Cardiac septum (tissue), 1 donor: Measurements from ENCODE around the gene CYP4F8. TPM values are rescaled to one million over a fixed set of nuclear protein-coding genes. Genes with fewer than 3 reads are reported as not detected.
"Not testable (repeated sequence)": the region's sequence is repeated elsewhere in the genome, so short reads cannot be mapped to it uniquely, and the experiment has no call there.

Experiments used
- DNase-seq: peaks from one replicate; pipeline ENCODE4 v3.0.0-alpha.2; 2020; ENCODE audit warnings: low spot score
- intact Hi-C: fragments of 100-400 bp; cut with DNase I; formaldehyde crosslinking; loops from one replicate; pipeline ENCODE4 v1.14.0; 2022
- total RNA-seq: library from RNA; stranded (reverse); fragmentation: NEBNext Ultra II Directional; extraction: Animal tissue kit (Norgen Biotek cat#: 25700); gene quantifications from one replicate; pipeline ENCODE4 v1.2.1, GENCODE V29; 2021
- donor health status: DM: no; HTN: no; CAD: no.

CYP4F8 gene
- total RNA-seq, 1 donor from 2014 or later, result not detected

DNA sequence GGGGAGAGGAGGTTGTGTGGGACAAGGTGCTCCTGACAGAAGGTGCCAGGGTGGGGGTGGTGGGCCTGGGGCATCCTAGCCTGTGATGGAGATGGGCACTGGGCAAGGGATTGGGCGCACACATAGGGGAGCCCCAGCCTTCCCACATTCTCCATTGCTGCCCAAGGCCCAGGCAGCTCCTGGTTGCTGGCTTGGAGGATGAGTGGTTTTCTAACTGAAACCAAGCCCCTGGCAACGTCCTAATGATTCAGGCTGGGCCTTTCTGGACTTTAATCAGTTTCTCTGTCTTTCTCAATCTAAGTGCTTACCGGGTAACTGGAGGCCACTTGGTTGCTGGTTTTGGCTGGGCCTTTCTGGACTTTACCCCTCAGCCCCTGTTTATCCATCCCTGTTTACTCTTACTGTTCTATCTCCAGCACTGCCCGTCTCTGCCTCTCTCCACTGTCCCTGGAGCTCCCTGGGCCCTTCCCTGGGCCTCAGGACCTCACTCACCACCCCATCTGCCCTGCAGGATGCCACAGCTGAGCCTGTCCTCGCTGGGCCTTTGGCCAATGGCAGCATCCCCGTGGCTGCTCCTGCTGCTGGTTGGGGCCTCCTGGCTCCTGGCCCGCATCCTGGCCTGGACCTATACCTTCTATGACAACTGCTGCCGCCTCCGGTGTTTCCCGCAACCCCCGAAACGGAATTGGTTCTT is 26.0 kb downstream of the CYP4F8 start:
- DNase-seq, result no peak
- intact Hi-C loops, result no loop called here

DNA sequence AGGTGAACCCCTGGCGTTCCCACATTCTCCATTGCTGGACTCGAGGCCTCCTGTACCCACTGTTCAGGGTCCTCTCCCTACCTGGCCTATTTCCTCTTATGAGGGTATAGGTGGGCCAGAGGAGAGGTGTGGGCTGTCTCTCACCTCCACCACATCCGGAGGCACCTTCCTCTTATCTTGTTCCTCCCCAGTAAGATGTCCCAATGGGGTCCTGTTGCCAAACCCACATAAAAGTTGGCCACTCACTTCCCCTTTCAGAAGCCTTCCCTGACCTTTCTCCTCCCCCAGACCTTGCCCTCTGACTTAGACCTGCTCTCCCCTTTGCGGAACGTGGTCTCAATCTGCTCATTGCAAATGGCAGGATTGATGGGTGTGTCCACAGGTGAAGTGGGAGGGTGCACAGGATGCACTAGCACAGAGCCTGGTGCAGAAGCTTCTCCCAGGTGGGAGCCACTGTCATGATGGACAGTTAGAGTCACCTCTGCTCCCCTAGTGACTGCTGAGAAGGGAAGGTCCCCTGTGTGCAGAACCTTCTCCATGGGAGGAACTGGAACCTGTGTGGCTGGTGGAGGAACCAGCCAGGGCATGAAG is 27.0 kb downstream of the CYP4F8 start:
- intact Hi-C loops, result no loop called here

DNA sequence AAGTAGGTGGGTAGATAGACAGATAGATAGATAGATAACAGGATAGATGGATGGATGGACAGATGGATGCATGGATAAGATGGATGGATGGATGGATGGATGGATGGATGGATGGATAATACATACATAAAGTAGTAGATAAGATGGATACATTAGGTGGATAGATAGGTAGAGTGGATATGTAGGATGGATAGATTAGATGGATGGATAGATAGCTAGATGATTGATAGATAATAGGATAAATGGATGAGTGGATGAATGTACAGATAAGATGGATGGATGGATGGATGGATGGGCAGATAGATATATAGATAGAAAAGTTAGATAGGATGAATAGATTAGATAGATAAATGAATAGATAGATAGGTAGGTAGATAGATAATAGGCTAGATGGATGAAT is 27.8 kb downstream of the CYP4F8 start:
- intact Hi-C loops, result no loop called here
- no peak for DNase-seq

More for the DNA sequence above, 27.0 kb downstream of the CYP4F8 start:
- peak; percentile 90 for DNase-seq

DNA sequence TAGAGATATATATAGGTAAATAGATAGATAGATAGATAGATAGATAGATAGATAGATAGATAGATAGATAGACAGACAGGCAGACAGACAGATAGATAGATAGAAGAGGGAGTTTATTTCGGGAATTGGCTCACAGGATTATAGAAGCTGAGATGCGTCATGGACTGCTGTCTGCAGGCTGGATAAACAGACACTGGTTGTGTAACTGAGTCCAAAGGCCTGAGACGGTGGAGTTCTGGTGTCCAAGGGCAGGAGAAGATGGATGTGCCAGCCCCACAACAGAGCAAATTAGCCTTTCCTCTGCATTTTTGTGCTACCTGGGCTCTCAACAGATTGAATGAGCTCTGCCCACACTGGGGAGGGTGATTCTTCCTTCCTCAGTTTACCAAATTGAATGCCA is 28.4 kb downstream of the CYP4F8 start:
- intact Hi-C loops, result no loop called here
- DNase-seq, result no peak

DNA sequence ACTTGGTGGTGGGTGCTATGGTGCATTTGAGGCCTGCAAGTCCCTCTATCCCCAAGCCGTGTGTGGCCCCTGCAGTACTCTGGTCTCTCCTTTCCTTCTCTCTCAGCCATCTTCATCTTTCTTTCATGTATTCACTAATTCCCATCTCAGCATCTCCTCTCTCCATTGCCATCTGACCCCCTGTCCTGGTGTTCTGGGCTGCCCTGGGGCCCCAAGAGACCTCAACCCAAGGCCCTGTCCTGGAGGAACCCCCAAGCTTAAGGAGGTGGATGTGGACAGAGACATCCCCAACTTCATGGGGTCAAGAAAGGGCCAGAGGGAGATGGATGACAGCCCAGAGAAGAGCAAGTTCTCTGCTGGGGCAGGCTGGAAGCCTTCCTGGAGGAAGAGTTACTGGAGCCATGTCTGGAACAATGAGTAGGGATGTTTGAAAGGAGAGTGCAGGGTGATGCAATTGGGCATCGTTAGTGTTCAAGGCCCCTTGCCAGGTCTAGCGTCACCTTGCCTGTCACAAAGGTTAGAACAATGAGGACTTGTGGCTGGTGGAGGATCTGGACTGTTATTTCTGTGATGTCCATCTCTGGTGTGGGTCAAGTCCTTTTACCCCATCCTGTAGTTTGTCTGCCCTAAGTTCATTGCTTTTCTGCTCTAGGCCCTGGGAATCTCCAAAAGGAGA is 29.2 kb downstream of the CYP4F8 start:
- no peak for DNase-seq
- intact Hi-C loops, result no loop called here

DNA sequence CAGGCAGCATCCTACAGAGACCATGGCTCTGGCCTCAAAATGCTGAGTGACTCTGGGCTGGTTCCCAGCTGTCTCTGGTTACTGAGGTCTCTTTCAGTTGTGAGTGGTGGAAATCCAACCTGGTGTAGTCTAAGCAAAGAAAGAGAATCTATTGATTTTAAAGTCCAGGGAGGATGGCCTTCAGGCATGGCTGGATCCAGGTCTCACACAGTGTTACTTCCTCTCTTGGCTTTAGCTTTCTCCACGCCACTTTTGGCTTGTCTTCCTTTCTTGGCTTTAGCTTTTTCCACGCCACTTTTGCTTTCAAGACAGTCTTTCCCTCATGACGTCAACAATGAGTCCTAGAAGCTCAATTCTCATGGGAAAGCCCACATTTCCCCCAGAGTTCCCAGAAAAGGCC is 29.8 kb downstream of the CYP4F8 start:
- no peak for DNase-seq

DNA sequence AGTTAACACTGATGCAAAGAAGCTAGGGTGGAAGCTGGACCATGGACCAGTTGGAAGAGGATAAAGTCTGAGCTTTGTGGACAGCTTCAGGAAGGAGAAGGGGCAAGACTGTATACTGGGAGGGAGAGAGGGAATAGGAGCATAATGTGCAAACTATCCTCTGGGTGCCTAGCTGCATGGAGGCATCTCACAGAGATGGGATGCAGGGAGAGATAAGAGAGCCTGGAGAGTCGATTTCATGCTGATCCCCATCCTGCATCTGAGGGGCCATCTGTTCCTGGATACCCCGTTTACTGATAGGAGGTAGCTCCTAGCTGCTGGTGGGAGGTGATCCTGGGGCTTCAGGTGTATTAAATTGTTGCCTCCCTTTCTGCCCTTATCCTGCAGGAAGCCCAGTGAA is 34.5 kb downstream of the CYP4F8 start:
- DNase-seq, result no peak
- intact Hi-C loops, result no loop called here

More for the DNA sequence above, 29.8 kb downstream of the CYP4F8 start:
- intact Hi-C loops, result no loop called here

DNA sequence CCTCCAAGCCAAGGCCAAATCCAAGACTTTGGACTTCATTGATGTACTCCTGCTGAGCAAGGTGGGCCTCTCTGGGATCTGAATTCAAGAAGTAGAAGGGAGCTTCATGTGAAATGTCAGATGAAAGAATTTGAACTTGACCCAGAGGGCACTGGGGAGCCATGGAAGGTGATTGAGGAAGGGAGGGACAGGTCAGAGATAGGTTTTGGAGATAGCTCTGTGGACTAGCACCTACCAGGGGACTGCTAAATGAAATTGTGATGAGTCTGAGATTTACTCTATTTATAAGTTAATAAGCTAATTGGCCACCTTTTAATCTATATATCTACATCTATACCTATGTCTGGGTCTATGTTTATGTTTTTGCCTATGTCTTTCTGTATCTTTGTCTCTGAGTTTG is 35.1 kb downstream of the CYP4F8 start:
- intact Hi-C loops, DNase-seq: not testable (repeated sequence)

DNA sequence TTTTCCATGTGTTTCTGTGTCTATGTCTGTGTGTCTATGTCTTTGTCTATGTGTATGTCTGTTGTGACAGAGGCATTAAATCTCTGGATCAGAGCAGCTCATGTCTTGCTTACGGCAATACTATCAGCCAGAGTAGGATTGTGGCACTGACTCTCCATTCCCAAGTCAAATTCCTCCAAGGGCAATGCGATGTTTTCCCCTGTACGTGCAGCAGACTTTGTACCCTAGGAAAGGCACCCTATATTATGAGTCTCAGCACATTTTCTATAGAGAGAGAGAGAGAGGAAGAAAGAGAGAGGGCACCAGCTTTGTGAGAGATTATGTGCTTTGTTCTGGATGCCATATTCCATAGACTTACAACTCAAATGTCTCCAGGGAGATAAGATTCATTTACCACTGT is 36.8 kb downstream of the CYP4F8 start:
- intact Hi-C loops, result no loop called here
- no peak for DNase-seq

DNA sequence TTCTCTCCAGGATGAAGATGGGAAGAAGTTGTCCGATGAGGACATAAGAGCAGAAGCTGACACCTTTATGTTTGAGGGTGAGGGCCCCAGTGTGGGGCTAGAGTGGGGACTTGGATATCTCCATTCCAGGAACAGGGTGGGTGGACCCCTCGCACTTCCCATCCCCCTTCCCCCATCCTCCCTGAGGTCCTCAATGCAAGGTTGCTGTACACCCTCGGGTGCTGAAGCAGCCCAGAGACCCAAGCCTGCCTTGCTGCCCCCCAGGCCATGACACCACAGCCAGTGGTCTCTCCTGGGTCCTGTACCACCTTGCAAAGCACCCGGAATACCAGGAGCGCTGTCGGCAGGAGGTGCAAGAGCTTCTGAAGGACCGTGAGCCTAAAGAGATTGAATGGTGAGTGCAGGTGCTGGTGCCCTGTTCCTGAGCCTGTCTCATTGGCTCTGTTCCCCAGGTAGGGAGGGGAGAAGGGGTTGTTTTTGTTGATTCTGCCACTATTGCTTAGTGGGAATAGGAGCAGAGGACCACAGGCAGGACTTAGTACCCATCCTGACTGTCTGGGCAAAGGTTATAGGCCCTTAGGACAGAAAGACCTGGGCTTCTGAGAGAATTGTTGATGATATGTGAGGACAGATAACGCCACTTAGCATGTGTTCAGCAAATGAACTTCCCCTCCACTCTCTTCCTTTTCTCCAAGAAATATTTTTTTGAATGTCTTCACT is 37.7 kb downstream of the CYP4F8 start:
- no peak for DNase-seq
- intact Hi-C loops, result no loop called here

DNA sequence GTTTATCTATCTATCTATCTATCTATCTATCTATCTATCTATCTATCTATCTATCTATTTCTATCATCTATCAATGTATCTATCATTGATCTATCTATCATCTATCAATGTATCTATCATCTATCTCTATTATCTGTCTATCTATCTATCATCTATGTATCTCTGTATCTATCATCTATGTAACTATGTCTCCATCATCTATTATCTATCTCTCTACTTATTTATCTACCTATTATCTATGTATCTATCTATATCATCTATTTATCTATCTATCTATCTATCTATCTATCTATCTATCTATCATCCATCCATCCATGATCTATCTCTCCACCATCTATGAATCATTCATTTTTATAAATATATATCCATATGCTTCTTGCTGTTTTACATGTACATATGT is 41.4 kb downstream of the CYP4F8 start:
- intact Hi-C loops, result no loop called here
- no peak for DNase-seq

DNA sequence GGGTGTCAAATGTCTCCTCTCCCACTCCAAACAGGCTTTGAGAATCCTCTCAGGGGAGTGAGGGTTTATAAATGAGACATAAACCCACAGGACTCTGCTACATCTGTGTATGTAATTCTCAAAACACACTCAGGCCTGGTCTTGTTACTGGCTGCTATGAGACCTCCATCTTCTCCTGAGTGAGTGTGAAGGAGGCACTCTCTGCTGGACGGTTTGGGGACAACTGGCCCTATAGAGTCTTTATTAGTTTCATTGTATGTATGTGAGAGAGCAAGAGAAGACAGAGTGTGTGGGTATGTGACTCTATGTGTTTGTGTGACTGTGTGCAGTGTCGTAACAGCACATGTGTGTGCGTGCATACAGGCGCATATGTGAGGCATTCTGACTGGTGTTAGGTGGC is 48.2 kb downstream of the CYP4F8 start:
- intact Hi-C loops, result no loop called here

DNA sequence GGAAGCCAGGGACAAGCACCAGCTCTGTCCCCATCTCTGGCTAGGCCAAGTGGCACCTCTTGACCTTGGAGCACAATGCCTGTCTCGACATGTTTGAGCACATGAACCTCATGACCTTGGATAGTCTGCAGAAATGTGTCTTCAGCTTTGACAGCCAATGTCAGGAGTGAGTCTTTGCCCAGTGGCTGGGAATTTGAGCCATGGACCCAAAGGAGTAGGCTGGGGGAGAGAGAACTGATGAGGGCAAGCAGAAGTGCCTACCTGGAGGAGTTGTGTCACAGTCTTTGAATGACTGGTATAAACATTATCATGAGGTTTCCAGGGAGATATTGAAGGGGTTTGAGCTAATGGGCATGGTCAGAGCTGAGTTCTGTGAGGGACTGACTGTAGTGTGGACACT is 51.2 kb downstream of the CYP4F8 start:
- intact Hi-C loops, result no loop called here
- DNase-seq, result no peak

More for the DNA sequence above, 48.2 kb downstream of the CYP4F8 start:
- DNase-seq, result no peak

DNA sequence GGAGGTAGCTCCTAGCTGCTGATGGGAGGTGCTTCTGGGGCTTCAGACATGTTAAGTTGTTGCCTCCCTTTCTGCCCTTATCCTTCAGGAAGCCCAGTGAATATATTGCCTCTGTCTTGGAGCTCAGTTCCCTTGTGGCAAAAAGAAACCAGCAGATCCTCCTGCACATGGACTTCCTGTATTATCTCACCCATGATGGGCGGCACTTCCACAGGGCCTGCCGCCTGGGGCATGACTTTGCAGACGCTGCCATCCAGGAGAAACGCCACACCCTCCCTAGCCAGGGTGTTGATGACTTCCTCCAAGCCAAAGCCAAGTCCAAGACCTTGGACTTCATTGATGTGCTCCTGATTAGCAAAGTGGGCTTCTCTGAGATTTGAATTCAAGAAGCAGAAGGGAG is 51.9 kb downstream of the CYP4F8 start:
- intact Hi-C loops, result no loop called here
- no peak for DNase-seq

DNA sequence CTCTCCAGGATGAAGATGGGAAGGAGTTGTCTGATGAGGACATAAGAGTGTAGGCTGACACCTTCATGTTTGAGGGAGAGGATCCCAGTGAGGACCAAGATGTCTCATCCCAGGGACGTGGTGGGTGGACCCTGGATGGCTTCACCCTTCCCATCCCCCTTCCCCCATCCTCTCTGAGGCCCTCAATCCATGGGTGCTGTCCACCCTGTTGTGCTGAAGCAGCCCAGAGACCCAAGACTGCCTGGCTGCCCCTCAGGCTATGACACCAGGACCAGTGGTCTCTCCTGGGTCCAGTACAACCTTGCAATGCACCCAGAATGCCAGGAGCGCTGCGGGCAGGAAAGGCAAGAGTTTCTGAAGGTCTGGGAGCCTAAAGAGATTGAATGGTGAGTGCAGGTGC is 54.4 kb downstream of the CYP4F8 start:
- intact Hi-C loops, result no loop called here
- no peak for DNase-seq

DNA sequence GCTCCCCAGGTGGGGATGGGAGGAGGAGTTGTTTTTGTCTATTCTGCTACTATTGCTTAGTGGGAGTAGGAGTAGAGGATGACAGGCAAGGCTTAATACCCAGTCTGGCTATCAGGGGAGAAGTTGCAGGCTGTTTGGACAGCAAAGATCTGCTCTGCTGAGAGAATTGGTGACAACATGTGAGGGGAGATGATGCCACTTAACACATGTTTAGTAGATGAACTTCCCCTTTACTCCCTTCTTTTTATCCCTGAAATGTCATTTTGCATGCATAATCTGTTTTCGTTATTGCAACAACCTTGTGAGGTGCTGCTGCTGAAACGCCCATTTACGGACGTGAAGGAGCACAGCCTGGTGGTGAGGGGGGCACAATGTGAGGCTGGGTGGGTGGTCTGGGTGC is 54.9 kb downstream of the CYP4F8 start:
- intact Hi-C loops, result no loop called here
- no peak for DNase-seq

DNA sequence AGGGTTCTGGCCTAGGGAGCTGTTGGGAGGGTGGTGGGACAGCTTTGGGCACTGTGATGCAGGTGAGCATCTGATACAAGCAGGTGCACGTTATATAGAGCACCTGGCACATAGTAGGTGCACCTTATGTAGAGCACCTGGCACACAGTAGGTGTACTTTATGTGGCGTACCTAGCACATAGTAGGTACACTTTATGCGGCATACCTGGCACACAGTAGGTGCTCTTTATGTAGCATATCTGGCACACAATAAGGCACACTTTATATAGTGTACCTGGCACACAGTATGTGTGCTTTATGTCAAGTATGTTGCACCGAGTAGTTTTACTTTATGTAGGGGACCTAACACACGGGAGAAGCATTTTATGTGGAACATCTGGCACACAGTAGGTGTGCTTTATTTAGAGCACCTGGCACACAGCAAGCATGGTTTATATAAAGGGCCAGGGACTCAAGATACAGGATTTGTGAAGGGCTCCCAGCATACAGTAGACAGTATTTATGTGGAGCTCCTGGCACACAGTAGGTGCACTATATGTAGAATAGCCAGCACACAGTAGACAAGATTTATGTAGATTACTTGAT is 56.3 kb downstream of the CYP4F8 start:
- intact Hi-C loops, result no loop called here
- DNase-seq, result no peak

DNA sequence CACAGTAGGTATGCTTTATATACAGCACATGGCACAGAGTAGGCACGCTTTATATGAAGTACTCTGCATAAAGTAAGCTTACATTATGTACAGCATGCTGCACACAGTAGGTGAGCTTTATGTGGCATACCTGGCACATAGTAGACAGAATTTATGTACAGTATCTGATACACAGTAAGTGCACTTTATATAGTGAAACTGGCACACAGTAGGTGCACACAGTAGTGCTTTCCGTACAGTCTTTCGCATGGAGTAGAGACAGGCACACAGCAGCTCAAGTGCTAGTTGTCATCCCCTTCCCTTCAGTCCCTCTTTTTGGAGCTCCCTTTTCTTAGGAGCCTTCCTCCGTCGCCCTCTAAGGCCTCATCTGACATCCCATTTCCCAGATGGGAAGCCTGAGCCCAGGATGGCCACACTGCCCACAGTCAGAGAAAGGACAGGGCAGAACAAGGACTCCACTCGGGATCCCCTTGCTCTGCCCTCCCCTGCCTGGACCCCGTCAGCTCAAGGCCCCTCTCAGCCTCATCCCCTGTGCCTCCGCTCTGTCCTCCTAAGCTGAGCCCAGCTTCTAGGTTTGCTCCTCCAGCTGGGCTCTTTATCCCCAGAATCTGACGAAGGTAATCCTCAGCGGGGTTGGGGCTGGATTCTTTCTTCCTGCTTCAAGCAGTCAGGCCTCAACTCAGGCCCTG is 57.0 kb downstream of the CYP4F8 start:
- no peak for DNase-seq
- intact Hi-C loops, result no loop called here

DNA sequence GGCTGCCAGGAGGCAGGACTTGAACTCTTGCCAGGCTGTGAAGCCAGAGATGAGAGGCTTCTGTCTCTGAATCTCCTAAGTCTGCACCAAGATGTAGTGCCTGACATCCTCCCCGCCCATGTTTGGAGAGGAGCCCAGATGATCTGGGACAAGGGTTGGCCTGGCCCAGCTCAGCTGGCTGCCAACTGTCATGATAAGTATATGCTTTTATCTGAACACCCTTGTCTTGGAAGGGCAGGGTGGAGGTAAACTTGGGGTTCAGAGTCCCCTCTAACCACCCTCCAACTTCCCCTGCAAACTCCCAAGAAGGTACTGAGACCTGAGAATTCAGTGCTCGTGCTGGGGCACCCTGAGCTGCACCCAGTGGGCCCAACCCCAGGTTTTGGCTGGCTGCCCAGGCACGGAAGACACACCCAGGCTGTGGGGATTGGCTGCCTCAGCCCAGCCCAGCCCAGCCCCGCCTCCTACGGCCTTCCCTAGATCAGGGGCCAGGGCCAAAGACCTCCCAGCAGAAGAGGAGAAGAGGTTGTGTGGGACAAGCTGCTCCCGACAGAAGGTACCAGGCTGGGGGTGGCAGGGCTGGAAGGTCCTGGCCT is 57.7 kb downstream of the CYP4F8 start, which contains the start of gene CYP4F12:
Gene CYP4F12 (plus strand): TSS at position 508 of the 596 bp plus-strand sequence. CDS start 443 bp downstream, outside the sequence.
- DNase-seq, result peak; percentile 86
- intact Hi-C loops, result no loop called here
